Left forelimb (tissue), 1 donor: ENCODE results near the gene UBR4.

Experiments
- DNase-seq: peaks from one replicate; pipeline ENCODE4 v3.0.0-alpha.2; 2018; ENCODE audit warnings: low spot score

Gene UBR4

GRCh38 chr1:19072285-19072981, 137.6 kb downstream of the UBR4 start:
- DNase-seq = no peak

GRCh38 chr1:19071674-19072281, 138.3 kb downstream of the UBR4 start:
- DNase-seq = no peak

GRCh38 chr1:19070891-19071621, 139.0 kb downstream of the UBR4 start:
- no peak for DNase-seq

- DNase-seq = no peak
These were observed 139.8 kb downstream of the UBR4 start for GRCh38 chr1:19070197-19070651.

- DNase-seq = no peak
These were observed 141.3 kb downstream of the UBR4 start for GRCh38 chr1:19068639-19069276.

- no peak for DNase-seq
These were observed 142.0 kb downstream of the UBR4 start for GRCh38 chr1:19067912-19068638.

- DNase-seq = no peak
These were observed 142.7 kb downstream of the UBR4 start for GRCh38 chr1:19067182-19067911.

- no peak for DNase-seq
These were observed 143.2 kb downstream of the UBR4 start for GRCh38 chr1:19066874-19067181.

- no peak for DNase-seq
These were observed 143.7 kb downstream of the UBR4 start for GRCh38 chr1:19066248-19066873.

- DNase-seq = no peak
These were observed 144.4 kb downstream of the UBR4 start for GRCh38 chr1:19065526-19066247.

GRCh38 chr1:19064906-19065450, 145.1 kb downstream of the UBR4 start:
- no peak for DNase-seq

GRCh38 chr1:19063122-19063521, 146.9 kb downstream of the UBR4 start:
- DNase-seq = no peak

- DNase-seq = no peak
These were observed 147.6 kb downstream of the UBR4 start for GRCh38 chr1:19062258-19063029.

GRCh38 chr1:19061798-19062197, 148.3 kb downstream of the UBR4 start:
- DNase-seq = no peak

- DNase-seq = no peak
These were observed 148.7 kb downstream of the UBR4 start for GRCh38 chr1:19061343-19061742.

GRCh38 chr1:19059773-19060172, 150.3 kb downstream of the UBR4 start:
- DNase-seq = no peak

GRCh38 chr1:19058476-19058797, 151.6 kb downstream of the UBR4 start:
- DNase-seq = no peak

- no peak for DNase-seq
These were observed 152.1 kb downstream of the UBR4 start for GRCh38 chr1:19057784-19058475.
